ENCODE data around the gene ELF1.

Gene ELF1

DNA sequence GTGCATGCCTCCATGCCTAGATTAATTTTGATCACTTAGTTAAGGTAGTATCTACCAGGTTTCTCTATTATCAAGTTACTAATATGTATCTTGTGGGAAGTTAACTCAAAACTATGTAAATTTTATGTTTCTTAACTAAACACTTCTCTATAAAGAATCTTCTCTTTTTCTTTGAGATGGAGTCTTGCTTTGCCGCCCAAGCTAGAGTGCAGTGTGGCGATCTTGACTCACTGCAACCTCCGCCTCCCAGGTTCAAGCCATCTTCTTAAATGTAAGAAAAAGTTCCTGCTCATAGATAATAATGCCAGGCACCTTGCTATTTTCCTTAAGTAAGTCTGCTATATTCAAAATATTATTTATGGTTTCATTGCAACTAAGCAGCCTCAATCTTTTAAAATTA, 58.4 kb downstream of the ELF1 start:
- no peak overlapping the region for H3K4me3 ChIP-seq (ENCODE audit: low read length)
- no peak for DNase-seq (ENCODE audit: low read depth)
- no peak for TF ChIP-seq CTCF (conservative IDR thresholded peaks at IDR 0.05; ENCODE audit: low read depth, low read length)

- no peak overlapping the region for H3K4me3 ChIP-seq (ENCODE audit: low read length)
- no peak for DNase-seq (ENCODE audit: low read depth)
- TF ChIP-seq CTCF (conservative IDR thresholded peaks at IDR 0.05; ENCODE audit: low read depth, low read length): no peak
These were observed 60.5 kb downstream of the ELF1 start for GRCh38 chr13:40958655-40959054.

GRCh38 chr13:40946485-40946884, 72.6 kb downstream of the ELF1 start:
- H3K4me3 ChIP-seq (ENCODE audit: low read length): no peak overlapping the region
- DNase-seq (ENCODE audit: low read depth): no peak
- TF ChIP-seq CTCF (conservative IDR thresholded peaks at IDR 0.05; ENCODE audit: low read depth, low read length): no peak

DNA sequence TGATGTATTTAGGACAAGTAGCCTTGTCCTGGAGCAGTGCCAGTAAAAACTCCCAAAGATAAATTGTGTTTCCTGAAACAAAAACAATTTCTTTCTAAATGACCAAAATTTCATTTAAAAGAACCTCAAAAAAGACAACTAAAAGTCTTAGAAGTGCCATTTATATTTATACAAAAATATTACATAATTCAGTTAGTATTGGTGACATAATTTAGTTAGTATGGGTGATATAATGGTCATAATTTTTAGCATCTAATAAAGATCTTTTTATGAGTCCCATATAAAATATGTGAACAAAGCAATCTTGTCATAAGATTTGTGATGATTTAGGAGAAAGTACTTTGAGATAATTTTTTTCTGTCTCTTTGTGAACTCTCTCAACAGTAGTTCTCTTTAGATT, 76.0 kb downstream of the ELF1 start:
- no peak for DNase-seq (ENCODE audit: low read depth)
- no peak for TF ChIP-seq CTCF (conservative IDR thresholded peaks at IDR 0.05; ENCODE audit: low read depth, low read length)
- H3K4me3 ChIP-seq (ENCODE audit: low read length): no peak overlapping the region

DNA sequence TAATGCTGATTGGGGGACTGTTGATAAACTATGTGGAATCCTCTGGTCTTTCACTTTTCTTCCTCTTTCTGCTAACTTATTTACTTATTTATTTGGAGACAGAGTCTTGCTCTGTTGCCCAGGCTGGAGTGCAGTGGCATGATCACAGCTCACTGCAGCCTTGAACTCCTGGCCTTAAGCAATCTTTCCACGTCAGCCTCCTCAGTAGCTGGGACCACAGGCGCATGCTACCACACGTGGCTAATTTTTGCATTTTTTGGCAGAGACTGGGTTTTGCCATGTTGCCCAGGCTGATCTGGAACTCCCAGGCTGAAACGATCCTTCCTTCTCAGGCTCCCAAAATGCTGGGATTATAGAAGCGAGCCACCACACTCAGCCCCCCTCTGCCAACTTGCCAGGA, 77.5 kb downstream of the ELF1 start:
- TF ChIP-seq CTCF (conservative IDR thresholded peaks at IDR 0.05; ENCODE audit: low read depth, low read length): no peak
- H3K4me3 ChIP-seq (ENCODE audit: low read length): no peak overlapping the region
- DNase-seq (ENCODE audit: low read depth): no peak

DNA sequence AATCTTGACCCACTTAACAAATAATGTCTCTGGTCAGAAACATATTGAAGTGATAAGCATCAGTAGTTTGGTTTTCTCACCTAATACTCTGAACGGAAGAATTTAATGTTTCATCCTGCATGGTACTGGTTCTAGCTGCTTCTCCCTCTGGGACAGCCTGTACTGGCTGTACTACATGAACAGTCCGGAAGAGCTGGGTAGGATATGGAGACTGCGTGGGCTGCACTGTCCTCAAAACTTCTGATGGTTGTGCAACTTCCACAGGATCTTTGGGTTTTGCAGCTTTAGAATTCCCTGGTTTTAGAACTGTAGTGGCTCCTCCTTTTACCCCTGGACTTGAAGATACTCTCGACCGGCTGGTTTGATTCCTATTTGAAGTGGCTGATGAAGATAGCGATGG, 78.3 kb downstream of the ELF1 start:
- H3K4me3 ChIP-seq (ENCODE audit: low read length): no peak overlapping the region
- TF ChIP-seq CTCF (conservative IDR thresholded peaks at IDR 0.05; ENCODE audit: low read depth, low read length): no peak
- DNase-seq (ENCODE audit: low read depth): no peak

DNA sequence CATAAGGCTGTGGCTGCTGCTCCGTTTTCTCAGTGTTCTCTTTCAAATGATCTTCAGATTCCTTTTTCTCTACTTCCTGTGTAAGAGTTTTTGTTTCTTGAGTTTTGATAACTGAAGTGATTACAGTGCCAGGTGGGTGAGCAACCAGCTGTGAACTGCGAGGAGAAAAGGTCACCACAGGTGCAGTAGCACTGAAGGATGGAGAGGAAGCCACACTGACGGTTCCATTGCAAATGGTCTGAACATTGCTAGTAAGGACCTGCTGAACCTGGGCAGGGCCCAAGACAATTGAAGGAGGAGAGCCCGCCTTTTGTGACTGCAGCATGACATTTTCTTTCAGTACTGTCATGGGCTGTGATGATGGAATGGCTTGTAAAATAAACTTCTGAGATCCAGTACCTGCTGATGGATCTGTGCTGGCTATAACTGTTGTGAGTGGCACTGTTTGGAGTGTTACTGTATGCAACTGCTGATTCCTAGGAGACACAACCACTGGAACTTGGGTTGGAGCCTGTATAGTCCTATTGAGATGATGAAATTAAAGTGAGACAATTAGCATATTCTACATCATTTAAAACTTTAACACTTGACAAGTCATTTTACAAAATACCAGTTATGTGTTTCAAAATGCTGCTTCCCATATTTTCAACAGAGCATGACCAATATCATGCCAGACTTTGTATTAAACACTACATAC, 85.5 kb downstream of the ELF1 start:
- no peak for DNase-seq (ENCODE audit: low read depth)
- no peak overlapping the region for H3K4me3 ChIP-seq (ENCODE audit: low read length)
- TF ChIP-seq CTCF (conservative IDR thresholded peaks at IDR 0.05; ENCODE audit: low read depth, low read length): no peak

Data from retinal pigment epithelial cell (primary cell).